ENCODE results near the gene THOP1.

DNA sequence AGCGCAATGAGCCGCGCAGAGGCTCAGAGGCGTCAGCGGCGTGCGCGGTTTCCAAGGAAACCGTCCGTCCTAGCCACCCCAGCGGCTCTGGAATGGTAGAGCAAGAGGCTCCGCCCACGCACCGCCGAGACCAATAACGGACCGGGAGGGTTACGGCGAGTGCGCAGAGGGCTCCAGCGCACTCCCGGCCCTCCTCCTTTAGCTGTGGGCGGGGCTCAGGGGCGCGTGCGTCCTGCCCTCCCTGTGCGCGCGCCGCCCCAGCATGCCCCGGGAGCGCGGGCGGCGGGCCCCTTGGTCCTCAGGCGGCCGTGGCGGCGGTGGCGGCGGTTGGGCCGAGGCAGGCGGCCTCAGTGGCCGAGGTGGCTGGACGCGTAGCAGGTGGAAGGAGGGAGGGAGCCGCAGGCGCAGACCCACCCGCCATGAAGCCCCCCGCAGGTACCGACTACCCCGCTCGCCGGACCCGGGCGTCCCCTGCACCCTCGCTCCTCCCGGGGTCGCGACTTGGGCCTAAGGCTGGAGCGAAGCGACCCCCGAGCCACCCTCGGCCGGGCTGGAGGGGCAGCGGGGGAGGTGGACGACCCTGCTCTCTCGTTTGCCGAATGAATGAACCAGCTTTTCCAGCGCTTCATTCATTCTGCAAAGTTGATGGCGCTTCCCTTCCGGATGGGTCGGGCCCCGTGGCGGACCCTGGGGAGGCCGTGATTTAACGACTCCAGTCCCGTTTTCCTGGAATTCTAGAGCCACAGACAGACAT, at the start of gene THOP1:
- TF ChIP-seq POLR2A (IDR thresholded peaks at IDR 0.05; ENCODE audit: extremely low read depth, insufficient read length) (peak; percentile 79), MYC (IDR thresholded peaks at IDR 0.05; ENCODE audit: low read depth, low read length) (peak; percentile 63; the same call in 1 of the 2 replicates)
- TF ChIP-seq, protein P1, sequence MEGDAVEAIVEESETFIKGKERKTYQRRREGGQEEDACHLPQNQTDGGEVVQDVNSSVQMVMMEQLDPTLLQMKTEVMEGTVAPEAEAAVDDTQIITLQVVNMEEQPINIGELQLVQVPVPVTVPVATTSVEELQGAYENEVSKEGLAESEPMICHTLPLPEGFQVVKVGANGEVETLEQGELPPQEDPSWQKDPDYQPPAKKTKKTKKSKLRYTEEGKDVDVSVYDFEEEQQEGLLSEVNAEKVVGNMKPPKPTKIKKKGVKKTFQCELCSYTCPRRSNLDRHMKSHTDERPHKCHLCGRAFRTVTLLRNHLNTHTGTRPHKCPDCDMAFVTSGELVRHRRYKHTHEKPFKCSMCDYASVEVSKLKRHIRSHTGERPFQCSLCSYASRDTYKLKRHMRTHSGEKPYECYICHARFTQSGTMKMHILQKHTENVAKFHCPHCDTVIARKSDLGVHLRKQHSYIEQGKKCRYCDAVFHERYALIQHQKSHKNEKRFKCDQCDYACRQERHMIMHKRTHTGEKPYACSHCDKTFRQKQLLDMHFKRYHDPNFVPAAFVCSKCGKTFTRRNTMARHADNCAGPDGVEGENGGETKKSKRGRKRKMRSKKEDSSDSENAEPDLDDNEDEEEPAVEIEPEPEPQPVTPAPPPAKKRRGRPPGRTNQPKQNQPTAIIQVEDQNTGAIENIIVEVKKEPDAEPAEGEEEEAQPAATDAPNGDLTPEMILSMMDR (IDR thresholded peaks at IDR 0.05; ENCODE audit: low read depth, low read length), result no peak
- TF ChIP-seq, protein P2, sequence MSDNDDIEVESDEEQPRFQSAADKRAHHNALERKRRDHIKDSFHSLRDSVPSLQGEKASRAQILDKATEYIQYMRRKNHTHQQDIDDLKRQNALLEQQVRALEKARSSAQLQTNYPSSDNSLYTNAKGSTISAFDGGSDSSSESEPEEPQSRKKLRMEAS (IDR thresholded peaks at IDR 0.05; ENCODE audit: low read depth, low read length), result peak; percentile 68

Measured in NB4 (cell line).